HEK293 (cell line): ENCODE results near the gene CCDC102B.

Source experiments
- CTCF ChIA-PET: fragments of 350-600 bp; formaldehyde crosslinking; extraction: SDS; loops from one replicate; lab custom pipeline; 2021; ENCODE audit warnings: antibody characterized with exemption; lab: Yijun Ruan, JAX
- POLR2A ChIA-PET: fragments of 300-600 bp; formaldehyde crosslinking; extraction: SDS; loops from one replicate; lab custom pipeline; 2020; ENCODE audit warnings: antibody characterized with exemption, inconsistent platforms; lab: Yijun Ruan, JAX
- H3K27ac ChIP-seq: fragments of 200-500 bp; sonication (Bioruptor generic); 2 replicates; pipeline ENCODE4 v1.5.1; 2014; ENCODE audit warnings: low read depth, low read length, control low read depth, inconsistent platforms; ENCODE audit errors: extremely low read depth
- H3K36me3 ChIP-seq, 2 experiments: fragments of 200-500 bp in 1 of 2; sonication (Bioruptor generic) in 1 of 2; 1 replicate in 1 of 2; 2 replicates in 1 of 2; pipeline ENCODE4 v1.5.1; 2014 to 2017; ENCODE audit warnings: inconsistent platforms in 2 of 2, low read length in 2 of 2; ENCODE audit not compliant: control insufficient read depth in 2 of 2, insufficient read depth in 1 of 2
- H3K4me1 ChIP-seq: fragments of 200-500 bp; sonication (Bioruptor generic); 2 replicates; pipeline ENCODE4 v1.5.1; 2014; ENCODE audit warnings: mild to moderate bottlenecking, low read length, inconsistent platforms; ENCODE audit not compliant: control insufficient read depth, insufficient read depth
- H3K4me3 ChIP-seq: 2 replicates; pipeline ENCODE4 v1.5.1; 2011; ENCODE audit warnings: low read depth, mild to moderate bottlenecking, control low read depth, low read length, moderate library complexity
- H3K9me3 ChIP-seq: fragments of 200-500 bp; sonication (Bioruptor generic); 2 replicates; pipeline ENCODE4 v1.5.1; 2014; ENCODE audit warnings: low read depth, low read length, inconsistent platforms; ENCODE audit not compliant: control insufficient read depth, insufficient read depth
- BCL11B ChIP-seq: fragments of 450-650 bp; formaldehyde crosslinking; IDR thresholded peaks from 2 replicates; pipeline ENCODE4 v1.5.1; 2016; ENCODE audit warnings: low read depth, missing biosample characterization, missing genetic modification characterization
- KLF16 ChIP-seq: fragments of 450-650 bp; formaldehyde crosslinking; IDR thresholded peaks from 2 replicates; pipeline ENCODE4 v1.5.1; 2017; ENCODE audit warnings: missing biosample characterization, missing genetic modification characterization
- KLF7 ChIP-seq: fragments of 450-650 bp; formaldehyde crosslinking; IDR thresholded peaks from 2 replicates; pipeline ENCODE4 v1.5.1; 2016; ENCODE audit warnings: missing biosample characterization, missing genetic modification characterization, borderline replicate concordance
- OSR2 ChIP-seq: fragments of 450-650 bp; formaldehyde crosslinking; IDR thresholded peaks from 2 replicates; pipeline ENCODE4 v1.5.1; 2016; ENCODE audit warnings: missing biosample characterization, missing genetic modification characterization
- REPIN1 ChIP-seq: fragments of 450-650 bp; formaldehyde crosslinking; IDR thresholded peaks from 2 replicates; pipeline ENCODE4 v1.5.1; 2017; ENCODE audit warnings: missing biosample characterization, missing genetic modification characterization, low read depth
- SP3 ChIP-seq: fragments of 450-650 bp; formaldehyde crosslinking; IDR thresholded peaks from 2 replicates; pipeline ENCODE4 v1.5.1; 2016; ENCODE audit warnings: missing biosample characterization, missing genetic modification characterization
- WT1 ChIP-seq: fragments of 450-650 bp; formaldehyde crosslinking; IDR thresholded peaks from 2 replicates; pipeline ENCODE4 v1.5.1; 2016; ENCODE audit warnings: missing biosample characterization, missing genetic modification characterization
- ZBTB1 ChIP-seq: fragments of 450-650 bp; formaldehyde crosslinking; IDR thresholded peaks from 2 replicates; pipeline ENCODE4 v1.5.1; 2016; ENCODE audit warnings: missing biosample characterization, missing genetic modification characterization
- ZFP3 ChIP-seq: fragments of 450-650 bp; formaldehyde crosslinking; IDR thresholded peaks from 2 replicates; pipeline ENCODE4 v1.5.1; 2016; ENCODE audit warnings: low read depth, missing biosample characterization, missing genetic modification characterization
- ZNF132 ChIP-seq: fragments of 450-650 bp; formaldehyde crosslinking; IDR thresholded peaks from 2 replicates; pipeline ENCODE4 v1.5.1; 2017; ENCODE audit warnings: missing biosample characterization, missing genetic modification characterization, borderline replicate concordance
- ZNF19 ChIP-seq: fragments of 450-650 bp; formaldehyde crosslinking; IDR thresholded peaks from 2 replicates; pipeline ENCODE4; 2016; ENCODE audit warnings: missing biosample characterization, missing genetic modification characterization, low read depth
- ZNF24 ChIP-seq: fragments of 450-650 bp; formaldehyde crosslinking; IDR thresholded peaks from 2 replicates; pipeline ENCODE4 v1.5.1; 2016; ENCODE audit warnings: missing biosample characterization, missing genetic modification characterization
- ZNF510 ChIP-seq: fragments of 450-650 bp; formaldehyde crosslinking; IDR thresholded peaks from 2 replicates; pipeline ENCODE4 v1.5.1; 2018; ENCODE audit warnings: mild to moderate bottlenecking, missing genetic modification characterization, missing biosample characterization; ENCODE audit not compliant: insufficient replicate concordance
- ZNF521 ChIP-seq: fragments of 450-650 bp; formaldehyde crosslinking; IDR thresholded peaks from 2 replicates; pipeline ENCODE4 v1.5.1; 2017; ENCODE audit warnings: missing biosample characterization, mild to moderate bottlenecking, missing genetic modification characterization
- ZNF529 ChIP-seq: fragments of 450-650 bp; formaldehyde crosslinking; IDR thresholded peaks from 2 replicates; pipeline ENCODE4 v1.5.1; 2017; ENCODE audit warnings: missing genetic modification characterization, missing biosample characterization; ENCODE audit not compliant: insufficient replicate concordance
- ZNF585B ChIP-seq: fragments of 450-650 bp; formaldehyde crosslinking; IDR thresholded peaks from 2 replicates; pipeline ENCODE4 v1.5.1; 2016; ENCODE audit warnings: missing biosample characterization, missing genetic modification characterization
- ZNF610 ChIP-seq: fragments of 450-650 bp; formaldehyde crosslinking; IDR thresholded peaks from 2 replicates; pipeline ENCODE4 v1.5.1; 2016; ENCODE audit warnings: missing biosample characterization, missing genetic modification characterization, borderline replicate concordance
- ZNF658 ChIP-seq: fragments of 450-650 bp; formaldehyde crosslinking; IDR thresholded peaks from 2 replicates; pipeline ENCODE4; 2016; ENCODE audit warnings: missing biosample characterization, missing genetic modification characterization
- ZNF76 ChIP-seq: fragments of 450-650 bp; formaldehyde crosslinking; IDR thresholded peaks from 2 replicates; pipeline ENCODE4; 2016; ENCODE audit warnings: low read depth, missing biosample characterization, missing genetic modification characterization, borderline replicate concordance
- ZNF792 ChIP-seq: fragments of 450-650 bp; formaldehyde crosslinking; IDR thresholded peaks from 2 replicates; pipeline ENCODE4 v1.5.1; 2016; ENCODE audit warnings: missing biosample characterization, missing genetic modification characterization
- ZNF830 ChIP-seq: fragments of 450-650 bp; IDR thresholded peaks from 2 replicates; pipeline ENCODE4 v1.5.0; 2018; ENCODE audit warnings: missing biosample characterization, missing genetic modification characterization, low read depth, mild to moderate bottlenecking, moderate library complexity
- TF ChIP-seq, protein P1 (sequence below): fragments of 450-650 bp; formaldehyde crosslinking; IDR thresholded peaks from 2 replicates; pipeline ENCODE4 v1.5.1; 2016; ENCODE audit warnings: missing biosample characterization, missing genetic modification characterization, low read depth
- TF ChIP-seq, protein P2 (sequence below): fragments of 450-650 bp; formaldehyde crosslinking; IDR thresholded peaks from 2 replicates; pipeline ENCODE4 v1.5.1; 2016; ENCODE audit warnings: missing biosample characterization, missing genetic modification characterization, borderline replicate concordance

The CCDC102B gene

DNA sequence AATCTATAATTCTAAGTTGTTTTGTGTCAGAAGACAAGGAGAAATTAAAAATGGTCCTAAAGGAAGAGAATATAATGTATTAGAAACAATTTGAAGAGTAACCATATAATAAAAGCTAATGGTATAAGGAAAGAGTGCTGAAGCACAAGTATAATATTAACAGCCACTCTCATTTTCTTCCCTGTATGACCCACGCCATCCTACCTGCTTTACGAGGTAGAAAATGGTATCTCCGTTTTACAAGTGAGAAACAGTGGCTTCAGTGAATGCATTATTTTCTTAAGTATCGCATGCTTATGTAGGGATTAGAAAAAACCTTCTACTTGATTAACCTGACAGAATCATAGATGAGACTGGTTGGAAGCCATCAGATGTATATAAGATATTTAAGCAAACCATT lies 266.2 kb downstream of the CCDC102B start:
- Histone ChIP-seq H3K36me3 (no peaks in the 10 kb centered on the region), H3K4me1 (no peaks in the 10 kb centered on the region), H3K4me3 (no peak overlapping the region), H3K9me3 (no peaks in the 10 kb centered on the region), H3K27ac (no peak overlapping the region)
- CTCF ChIA-PET, result no interaction called here
- POLR2A ChIA-PET, result no interaction called here
- no peak for TF ChIP-seq ZNF585B (tag by site-specific recombination)
- no peak for TF ChIP-seq ZNF24 (tag by site-specific recombination)
- TF ChIP-seq SP3, result no peak
- TF ChIP-seq REPIN1 (tag by site-specific recombination), result no peak
- TF ChIP-seq BCL11B (tag by site-specific recombination), result no peak
- no peak for TF ChIP-seq ZNF792 (tag by site-specific recombination)
- TF ChIP-seq ZNF830 (tag by site-specific recombination), result no peak
- TF ChIP-seq, all 188 proteins: peak for 0

DNA sequence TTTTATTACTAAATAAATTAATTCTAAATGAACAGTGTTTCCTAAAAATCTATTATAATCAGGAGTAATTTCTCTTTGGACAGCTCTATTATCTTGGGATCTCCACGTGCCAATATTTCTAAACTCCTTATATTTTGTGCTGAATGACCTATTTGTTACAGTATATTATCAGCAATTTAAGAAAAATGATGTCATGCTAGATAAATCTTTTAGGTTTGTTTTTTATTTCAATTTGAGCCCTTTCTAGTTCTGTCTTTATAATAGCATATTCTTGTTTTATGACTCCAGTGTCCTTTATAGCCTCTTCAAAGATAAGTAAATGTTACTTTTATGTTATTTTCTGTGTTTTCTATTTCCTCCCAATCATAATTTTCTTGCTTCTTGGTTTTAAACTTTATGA lies 269.2 kb downstream of the CCDC102B start:
- no peak overlapping the region for H3K27ac ChIP-seq
- no peaks in the 10 kb centered on the region for H3K36me3 ChIP-seq
- TF ChIP-seq OSR2 (tag by site-specific recombination) (no peak), ZNF521 (no peak), ZNF610 (tag by site-specific recombination) (no peak), ZNF76 (tag by site-specific recombination) (no peak)
- TF ChIP-seq, protein P1, sequence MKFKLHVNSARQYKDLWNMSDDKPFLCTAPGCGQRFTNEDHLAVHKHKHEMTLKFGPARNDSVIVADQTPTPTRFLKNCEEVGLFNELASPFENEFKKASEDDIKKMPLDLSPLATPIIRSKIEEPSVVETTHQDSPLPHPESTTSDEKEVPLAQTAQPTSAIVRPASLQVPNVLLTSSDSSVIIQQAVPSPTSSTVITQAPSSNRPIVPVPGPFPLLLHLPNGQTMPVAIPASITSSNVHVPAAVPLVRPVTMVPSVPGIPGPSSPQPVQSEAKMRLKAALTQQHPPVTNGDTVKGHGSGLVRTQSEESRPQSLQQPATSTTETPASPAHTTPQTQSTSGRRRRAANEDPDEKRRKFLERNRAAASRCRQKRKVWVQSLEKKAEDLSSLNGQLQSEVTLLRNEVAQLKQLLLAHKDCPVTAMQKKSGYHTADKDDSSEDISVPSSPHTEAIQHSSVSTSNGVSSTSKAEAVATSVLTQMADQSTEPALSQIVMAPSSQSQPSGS, result peak; percentile 72
- TF ChIP-seq, all 188 proteins: peak for 1
- ChIA-PET CTCF (no interaction called here), POLR2A (no interaction called here)
- H3K9me3 ChIP-seq, result no peaks in the 10 kb centered on the region
- H3K4me3 ChIP-seq, result no peak overlapping the region
- no peaks in the 10 kb centered on the region for H3K4me1 ChIP-seq

DNA sequence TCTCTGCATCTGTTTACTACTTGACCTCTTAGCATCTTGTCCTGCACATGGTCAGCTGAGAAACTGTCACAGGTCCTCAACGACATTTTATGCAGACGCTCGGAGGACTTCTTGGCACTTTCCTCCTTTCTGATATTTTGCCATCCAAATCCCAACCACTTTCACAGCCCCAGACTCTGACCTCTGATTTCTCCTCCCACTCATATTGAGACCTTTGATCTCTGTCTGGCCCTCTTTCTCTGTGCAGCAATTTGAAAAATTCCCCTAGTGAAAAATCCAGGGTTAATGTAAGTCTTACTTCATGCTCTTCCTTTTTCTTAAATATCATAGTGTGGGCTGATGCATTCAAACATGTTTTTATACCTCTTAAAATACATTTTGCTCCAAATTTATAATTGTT lies 273.8 kb downstream of the CCDC102B start:
- POLR2A ChIA-PET, result no interaction called here
- Histone ChIP-seq H3K36me3 (no peaks in the 10 kb centered on the region), H3K27ac (no peak overlapping the region), H3K9me3 (no peaks in the 10 kb centered on the region), H3K4me1 (no peaks in the 10 kb centered on the region), H3K4me3 (no peak overlapping the region)
- CTCF ChIA-PET, result interaction anchor here (0.9 kb wide), 1 partner anchor 15 kb away, joined by 6 read pairs; no protein-coding TSS in a partner anchor
- TF ChIP-seq KLF16 (tag by site-specific recombination) (no peak), KLF7 (tag by site-specific recombination) (no peak), ZFP3 (tag by site-specific recombination) (no peak), ZNF19 (tag by site-specific recombination) (no peak), ZNF658 (tag by site-specific recombination) (no peak), ZNF510 (tag by site-specific recombination) (no peak), ZNF529 (tag by site-specific recombination) (no peak), ZNF132 (tag by site-specific recombination) (no peak), ZBTB1 (tag by site-specific recombination) (no peak), WT1 (no peak), ZNF76 (tag by site-specific recombination) (no peak)
- TF ChIP-seq, protein P2, sequence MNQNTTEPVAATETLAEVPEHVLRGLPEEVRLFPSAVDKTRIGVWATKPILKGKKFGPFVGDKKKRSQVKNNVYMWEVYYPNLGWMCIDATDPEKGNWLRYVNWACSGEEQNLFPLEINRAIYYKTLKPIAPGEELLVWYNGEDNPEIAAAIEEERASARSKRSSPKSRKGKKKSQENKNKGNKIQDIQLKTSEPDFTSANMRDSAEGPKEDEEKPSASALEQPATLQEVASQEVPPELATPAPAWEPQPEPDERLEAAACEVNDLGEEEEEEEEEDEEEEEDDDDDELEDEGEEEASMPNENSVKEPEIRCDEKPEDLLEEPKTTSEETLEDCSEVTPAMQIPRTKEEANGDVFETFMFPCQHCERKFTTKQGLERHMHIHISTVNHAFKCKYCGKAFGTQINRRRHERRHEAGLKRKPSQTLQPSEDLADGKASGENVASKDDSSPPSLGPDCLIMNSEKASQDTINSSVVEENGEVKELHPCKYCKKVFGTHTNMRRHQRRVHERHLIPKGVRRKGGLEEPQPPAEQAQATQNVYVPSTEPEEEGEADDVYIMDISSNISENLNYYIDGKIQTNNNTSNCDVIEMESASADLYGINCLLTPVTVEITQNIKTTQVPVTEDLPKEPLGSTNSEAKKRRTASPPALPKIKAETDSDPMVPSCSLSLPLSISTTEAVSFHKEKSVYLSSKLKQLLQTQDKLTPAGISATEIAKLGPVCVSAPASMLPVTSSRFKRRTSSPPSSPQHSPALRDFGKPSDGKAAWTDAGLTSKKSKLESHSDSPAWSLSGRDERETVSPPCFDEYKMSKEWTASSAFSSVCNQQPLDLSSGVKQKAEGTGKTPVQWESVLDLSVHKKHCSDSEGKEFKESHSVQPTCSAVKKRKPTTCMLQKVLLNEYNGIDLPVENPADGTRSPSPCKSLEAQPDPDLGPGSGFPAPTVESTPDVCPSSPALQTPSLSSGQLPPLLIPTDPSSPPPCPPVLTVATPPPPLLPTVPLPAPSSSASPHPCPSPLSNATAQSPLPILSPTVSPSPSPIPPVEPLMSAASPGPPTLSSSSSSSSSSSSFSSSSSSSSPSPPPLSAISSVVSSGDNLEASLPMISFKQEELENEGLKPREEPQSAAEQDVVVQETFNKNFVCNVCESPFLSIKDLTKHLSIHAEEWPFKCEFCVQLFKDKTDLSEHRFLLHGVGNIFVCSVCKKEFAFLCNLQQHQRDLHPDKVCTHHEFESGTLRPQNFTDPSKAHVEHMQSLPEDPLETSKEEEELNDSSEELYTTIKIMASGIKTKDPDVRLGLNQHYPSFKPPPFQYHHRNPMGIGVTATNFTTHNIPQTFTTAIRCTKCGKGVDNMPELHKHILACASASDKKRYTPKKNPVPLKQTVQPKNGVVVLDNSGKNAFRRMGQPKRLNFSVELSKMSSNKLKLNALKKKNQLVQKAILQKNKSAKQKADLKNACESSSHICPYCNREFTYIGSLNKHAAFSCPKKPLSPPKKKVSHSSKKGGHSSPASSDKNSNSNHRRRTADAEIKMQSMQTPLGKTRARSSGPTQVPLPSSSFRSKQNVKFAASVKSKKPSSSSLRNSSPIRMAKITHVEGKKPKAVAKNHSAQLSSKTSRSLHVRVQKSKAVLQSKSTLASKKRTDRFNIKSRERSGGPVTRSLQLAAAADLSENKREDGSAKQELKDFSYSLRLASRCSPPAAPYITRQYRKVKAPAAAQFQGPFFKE (tag by site-specific recombination), result no peak
